Stimulated activated CD8-positive, alpha-beta memory T cell treated with anti-CD3 and anti-CD28 coated beads, Interleukin-12 subunit alpha, Interleukin-12 subunit beta, amount 100 ng/mL, for 24 hours (primary cell): ENCODE measurements around the gene SCUBE3.

Experiments
- DNase-seq: peaks from one replicate; pipeline ENCODE4 v3.0.0-alpha.2; 2020; ENCODE audit errors: extremely low read depth

The SCUBE3 gene

DNA sequence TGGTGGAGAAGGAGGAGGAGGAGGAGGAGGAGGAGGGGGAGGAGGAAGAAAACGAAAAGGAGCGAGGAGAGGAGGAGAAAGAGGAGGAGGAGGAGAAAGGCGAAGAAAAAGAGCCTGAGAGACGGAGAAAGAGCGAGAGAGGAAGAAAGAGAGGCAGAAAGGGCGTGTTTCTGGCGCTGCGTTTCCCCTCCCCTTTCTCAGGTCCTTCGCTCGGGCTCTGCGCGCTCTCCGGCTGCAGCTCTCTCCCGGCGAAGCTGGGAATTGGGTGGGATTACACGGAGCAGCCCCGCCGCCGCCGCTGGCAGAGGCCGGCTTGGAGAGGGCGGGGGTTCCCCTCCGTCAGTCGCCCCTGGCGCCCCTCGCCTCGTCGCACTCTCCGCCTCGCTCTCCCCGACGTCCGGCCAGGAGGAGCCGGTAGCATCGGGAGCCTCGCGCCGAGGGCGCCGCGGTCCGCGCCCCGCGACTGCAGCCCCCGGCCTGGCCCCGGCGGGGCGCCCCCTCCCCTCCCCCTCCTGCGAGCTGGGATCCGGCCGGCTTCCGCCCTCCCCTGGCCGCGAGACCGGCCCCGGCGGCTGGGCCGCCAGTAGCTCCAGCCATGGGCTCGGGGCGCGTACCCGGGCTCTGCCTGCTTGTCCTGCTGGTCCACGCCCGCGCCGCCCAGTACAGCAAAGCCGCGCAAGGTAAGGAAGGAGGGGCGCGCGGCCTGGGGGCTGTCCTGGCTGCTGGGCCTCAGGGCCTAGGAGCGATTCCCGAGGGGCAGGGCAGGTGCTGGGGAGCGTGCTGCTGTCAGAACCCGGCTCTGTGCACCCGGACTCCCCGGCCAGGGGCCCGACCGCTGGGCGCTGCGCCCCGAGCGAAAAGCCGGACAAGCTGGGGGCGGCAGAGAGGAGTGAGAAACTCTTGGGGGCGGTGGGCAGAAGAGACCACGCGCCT is at the start of gene SCUBE3:
Gene SCUBE3, plus strand, starts transcription at position 133 of the 933 bp plus-strand sequence. Its CDS starts 463 bp downstream, at position 596.
- no peak for DNase-seq

- DNase-seq = no peak
Observed at GRCh38 chr6:35164277-35164676, 49.5 kb upstream of the SCUBE3 start.

DNA sequence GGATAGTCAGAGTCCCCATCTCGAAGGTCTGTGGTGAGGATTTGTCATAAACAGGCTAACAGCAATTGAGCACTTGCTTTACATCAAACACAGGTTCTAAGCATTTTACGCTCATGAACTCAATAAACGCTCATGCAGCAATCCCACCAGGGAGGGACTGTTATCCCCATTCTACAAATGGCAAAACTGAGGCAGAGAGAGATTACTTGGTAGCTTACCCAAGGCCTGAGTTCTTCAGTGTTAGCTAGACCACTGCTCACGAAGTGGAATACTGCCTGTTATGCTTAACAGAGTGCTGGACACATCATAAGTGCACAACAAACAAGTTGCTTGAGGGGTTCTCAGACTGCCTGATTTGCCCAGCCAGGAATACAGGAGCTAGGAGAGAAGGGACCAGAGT is 48.9 kb upstream of the SCUBE3 start:
- no peak for DNase-seq

- DNase-seq = no peak
Observed at GRCh38 chr6:35165630-35166071, 48.1 kb upstream of the SCUBE3 start.

DNA sequence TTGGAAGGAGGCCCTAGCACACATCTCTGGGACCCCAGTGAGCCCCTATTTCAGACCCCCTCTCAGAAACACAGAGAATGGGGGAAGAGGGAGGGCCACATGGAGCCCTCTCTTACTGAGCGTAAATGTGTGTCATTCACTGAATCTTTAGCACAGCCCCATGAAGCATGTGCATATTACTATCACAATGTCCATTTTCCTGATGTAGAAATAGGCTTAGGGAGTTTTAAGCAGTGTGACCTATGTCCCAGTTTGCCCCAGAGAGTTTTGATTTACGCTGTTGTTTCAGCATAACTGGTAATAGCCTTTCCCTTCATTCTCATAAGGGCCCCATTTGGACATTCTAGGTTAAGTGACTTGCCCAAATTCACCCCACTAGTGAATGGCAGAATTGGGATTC is 47.6 kb upstream of the SCUBE3 start:
- DNase-seq = no peak

DNA sequence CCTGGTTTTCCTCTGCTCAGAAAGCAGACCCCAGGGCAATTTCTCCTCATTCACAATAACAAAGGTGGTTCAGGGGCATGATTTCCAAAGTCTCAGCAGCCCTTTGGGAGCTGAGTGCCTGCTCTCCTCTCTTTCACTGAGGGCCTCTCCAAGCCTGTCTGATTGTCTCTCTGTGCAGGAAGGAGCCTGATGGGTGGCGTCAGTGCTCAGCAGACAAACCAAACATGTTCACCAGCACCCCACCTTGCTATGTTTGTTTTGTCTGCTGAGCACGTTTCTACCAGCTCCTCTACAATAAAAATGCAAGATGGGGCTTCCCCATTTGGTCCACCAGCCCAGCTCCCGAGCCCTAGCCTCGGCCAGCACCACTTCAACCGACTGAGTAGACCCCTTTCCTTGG is 47.2 kb upstream of the SCUBE3 start:
- no peak for DNase-seq

GRCh38 chr6:35167505-35167904 is 46.3 kb upstream of the SCUBE3 start:
- DNase-seq = no peak

DNA sequence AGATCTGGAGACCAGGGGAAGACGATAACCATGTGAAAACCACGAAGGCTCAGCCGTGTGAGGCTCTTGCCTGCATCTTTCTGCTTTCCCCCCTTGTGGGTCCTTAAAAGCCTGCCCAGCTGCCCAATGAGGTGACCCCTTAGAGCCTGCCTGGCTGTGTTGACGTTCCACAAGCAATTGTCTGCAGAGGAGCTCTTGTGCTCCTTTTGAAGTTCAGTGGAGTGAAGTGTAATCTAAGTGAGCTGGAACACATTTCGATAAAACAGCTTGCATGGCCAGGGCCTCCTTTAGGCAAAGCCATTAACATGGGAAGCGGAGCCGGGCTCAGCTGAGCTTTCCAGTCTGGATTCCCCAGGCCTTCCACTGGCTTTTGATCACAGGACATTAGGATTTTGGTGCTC is 45.3 kb upstream of the SCUBE3 start:
- no peak for DNase-seq

DNA sequence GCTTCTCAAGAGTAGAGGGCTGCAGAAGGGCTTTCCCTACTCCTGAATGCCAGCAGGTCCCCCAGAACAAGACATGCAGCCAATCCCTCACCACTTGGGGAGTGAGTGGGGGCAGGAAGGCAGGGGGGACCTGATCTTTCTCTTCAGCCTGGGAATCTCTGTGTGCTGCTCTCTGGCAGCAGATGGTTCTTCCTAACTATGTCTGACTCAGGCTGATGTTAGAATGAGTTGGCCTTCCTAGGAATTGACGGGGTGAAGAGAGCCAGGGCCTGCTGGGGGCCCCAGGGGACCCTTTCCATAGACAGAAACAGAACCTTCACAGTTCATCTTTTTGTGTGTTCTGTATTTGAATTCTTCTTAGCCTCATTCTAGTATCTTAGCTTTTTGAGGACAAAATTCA is 43.6 kb upstream of the SCUBE3 start:
- no peak for DNase-seq

DNA sequence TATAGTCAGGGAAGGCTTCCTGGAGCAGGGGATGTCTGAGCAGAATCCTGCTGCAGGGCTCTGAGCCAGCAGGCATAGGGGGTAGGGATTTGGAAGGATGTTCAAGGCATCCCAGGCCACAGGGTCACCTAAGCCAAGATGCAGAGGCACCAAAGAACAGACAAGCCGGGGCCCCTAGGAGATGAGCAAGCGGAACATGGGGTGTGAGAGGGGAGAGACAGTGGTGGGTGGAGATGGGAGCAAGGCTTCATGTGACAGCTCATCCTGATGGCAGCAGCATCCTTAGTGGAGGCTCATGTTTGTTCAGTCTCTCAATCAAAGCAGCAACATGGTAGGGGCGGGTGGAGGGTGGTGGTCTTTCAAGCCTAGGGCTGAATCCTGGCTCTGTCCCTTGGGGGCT is 42.9 kb upstream of the SCUBE3 start:
- no peak for DNase-seq

DNA sequence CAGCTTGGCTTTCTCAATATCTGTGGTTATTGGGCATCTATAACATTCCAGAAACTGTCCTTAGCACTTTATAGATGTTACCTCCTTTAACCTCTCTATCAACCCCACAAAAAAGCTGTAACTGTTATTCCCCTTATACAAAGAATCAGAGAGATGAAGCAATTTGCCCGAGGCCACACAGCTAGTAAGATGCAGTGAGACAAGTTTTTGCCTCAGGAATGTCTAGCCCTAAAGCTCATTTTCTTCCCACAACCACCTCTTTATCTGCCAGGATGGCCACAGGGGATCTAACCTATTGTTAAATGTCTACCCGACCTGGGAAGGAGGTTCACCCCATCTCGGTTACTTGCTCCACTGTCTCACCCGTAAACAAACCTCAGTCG is 40.7 kb upstream of the SCUBE3 start:
- DNase-seq = no peak

GRCh38 chr6:35173427-35174087 is 40.2 kb upstream of the SCUBE3 start:
- DNase-seq = no peak

- DNase-seq = no peak
Observed at GRCh38 chr6:35174088-35174434, 39.7 kb upstream of the SCUBE3 start.

GRCh38 chr6:35174501-35174900 is 39.3 kb upstream of the SCUBE3 start:
- DNase-seq = no peak

DNA sequence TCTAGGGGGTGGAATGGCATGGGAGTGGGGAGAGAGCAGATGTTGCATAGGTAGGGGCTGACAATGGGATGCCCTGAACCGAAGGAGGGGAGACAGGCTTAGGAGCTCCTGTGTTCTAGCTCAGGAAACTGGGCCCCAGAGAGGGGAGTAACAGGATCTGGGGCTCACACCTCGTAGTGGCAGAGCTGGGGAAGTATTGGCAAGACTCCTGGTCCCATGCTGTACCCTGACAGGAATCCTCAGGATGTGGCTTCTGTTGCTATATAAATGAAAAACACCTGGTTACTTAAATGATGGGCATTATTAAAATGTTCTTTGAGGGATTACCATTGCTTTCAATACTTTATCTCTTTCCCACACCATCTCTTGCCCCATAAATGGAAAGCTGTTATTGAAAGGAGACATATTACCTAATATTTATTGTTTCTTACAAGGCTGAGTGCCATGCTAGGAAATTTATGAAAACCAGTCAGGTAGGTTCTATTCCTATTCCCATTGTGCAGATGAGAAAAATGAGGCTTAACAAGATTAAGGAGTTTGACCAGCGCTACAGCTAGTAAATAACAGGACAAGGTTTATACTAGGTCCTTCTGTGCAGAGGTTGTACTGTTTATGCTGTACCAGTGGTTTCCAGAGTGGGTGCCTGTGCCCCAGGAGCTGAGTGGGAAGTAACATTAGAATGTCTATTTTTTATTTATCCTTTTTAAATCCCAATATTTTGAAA is 37.3 kb upstream of the SCUBE3 start:
- DNase-seq = no peak

DNA sequence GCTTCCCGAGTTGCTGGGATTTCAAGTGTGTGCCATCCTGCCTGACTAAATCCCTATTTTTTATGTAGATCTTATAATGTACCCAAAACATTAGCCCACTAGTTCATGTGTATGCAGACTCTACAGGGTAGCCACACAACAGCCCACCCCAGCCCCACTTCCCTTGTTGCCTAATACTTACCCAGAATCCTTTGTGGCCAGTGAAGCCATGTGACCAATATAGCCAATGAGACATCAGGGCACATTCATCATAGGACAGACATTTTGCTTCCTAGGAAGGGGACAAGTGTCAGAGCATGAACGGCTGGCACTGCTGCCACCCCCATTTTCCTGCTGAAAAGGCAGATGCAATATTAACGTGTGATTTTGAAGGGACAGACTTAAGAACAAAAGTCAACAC is 36.6 kb upstream of the SCUBE3 start:
- DNase-seq = no peak

DNA sequence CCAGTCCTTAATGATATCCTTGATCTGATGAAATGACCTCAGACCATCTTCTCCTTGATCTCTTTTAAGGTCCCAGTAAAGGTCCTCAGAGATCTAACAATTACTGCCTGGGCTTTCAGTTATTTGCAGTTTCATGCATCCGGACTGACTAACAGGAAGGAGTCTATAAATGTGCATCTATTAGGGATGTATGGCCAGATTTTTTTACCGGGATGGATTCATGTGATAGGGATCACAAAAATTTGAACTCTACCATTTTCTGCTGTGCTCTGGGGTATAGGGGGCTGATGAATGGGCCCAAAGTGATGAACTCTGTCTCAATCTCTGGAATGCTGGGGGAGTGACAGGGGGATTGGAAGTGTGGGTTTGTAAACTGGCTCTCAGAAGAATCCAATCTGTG is 36.2 kb upstream of the SCUBE3 start:
- no peak for DNase-seq

- no peak for DNase-seq
Observed at GRCh38 chr6:35178012-35178411, 35.7 kb upstream of the SCUBE3 start.

GRCh38 chr6:35178932-35179832 is 34.6 kb upstream of the SCUBE3 start:
- DNase-seq = no peak

GRCh38 chr6:35179901-35180535 is 33.7 kb upstream of the SCUBE3 start:
- DNase-seq = no peak

DNA sequence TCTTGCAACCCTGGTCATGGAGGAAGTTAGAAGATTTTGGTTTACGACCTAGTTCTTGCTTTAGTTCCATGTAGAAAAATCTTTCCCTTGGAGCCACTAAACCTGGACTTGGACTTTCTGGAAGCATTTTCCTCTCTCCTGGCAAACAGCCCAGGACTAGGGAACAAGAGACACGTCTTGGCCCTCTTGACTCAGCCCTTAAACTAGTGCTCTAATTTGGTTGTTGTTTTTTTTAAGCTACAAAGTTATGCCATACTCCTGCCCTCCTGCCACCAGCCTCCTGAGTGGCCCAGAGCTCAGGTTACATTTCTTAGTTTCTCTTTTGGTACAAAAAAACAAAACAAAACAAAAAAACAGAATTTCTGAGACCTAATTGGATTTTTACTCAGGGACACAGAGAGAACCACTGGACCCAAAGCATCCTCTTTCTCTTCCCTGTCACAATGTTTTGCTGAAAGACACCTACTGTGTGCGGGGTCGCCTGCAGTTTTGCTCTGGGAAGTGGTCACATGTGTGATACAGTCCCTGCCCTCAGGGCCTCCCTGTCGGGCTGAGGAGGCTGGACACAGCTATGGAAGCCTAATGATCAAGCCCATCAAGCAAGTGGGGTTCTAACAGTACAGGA is 32.3 kb upstream of the SCUBE3 start:
- no peak for DNase-seq
